ENCODE measurements around the gene CYP1A2.

CYP1A2 gene

DNA sequence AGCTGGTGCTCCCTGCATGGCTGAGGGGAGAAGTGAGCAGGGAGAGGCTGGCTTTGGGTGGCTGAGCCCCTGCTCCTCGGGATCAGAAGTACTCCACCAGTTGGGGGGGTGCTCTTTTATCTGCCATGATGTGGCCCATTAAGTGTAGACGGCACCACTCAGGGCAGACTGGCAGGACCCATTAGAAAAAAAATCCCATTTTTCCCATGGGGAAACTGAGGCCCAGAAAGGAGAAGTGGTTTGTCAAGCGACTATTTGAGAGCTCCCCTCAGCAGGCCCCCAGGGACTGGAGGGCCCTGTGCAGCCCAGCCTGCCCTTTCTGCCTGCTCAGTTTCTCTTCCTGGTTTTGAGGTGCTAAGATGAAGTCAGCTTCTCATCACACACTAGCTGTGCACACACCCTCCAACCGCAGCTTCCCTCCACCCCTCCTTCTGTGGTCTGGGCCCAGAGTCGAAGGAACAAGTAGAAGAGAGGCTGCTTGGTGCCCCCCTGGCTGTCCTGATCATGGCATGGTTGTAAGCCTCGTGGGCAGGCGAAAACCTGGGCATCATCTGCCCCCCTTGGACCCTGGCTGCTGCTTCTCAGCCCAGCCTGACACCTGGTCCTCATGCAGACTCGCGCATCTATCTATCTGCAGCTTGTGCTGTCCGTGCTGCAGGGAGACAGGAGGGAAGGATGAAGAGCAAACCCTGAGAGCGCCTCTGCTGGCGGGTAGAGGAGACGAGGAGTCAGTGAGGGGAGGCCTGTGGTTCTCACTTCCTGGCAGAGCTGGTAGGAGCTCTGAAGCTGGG, 38.8 kb downstream of the CYP1A2 start:
- no peak overlapping the region for H3K4me3 ChIP-seq (ENCODE audit: low read depth, low read length)
- TF ChIP-seq, protein P1, sequence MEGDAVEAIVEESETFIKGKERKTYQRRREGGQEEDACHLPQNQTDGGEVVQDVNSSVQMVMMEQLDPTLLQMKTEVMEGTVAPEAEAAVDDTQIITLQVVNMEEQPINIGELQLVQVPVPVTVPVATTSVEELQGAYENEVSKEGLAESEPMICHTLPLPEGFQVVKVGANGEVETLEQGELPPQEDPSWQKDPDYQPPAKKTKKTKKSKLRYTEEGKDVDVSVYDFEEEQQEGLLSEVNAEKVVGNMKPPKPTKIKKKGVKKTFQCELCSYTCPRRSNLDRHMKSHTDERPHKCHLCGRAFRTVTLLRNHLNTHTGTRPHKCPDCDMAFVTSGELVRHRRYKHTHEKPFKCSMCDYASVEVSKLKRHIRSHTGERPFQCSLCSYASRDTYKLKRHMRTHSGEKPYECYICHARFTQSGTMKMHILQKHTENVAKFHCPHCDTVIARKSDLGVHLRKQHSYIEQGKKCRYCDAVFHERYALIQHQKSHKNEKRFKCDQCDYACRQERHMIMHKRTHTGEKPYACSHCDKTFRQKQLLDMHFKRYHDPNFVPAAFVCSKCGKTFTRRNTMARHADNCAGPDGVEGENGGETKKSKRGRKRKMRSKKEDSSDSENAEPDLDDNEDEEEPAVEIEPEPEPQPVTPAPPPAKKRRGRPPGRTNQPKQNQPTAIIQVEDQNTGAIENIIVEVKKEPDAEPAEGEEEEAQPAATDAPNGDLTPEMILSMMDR (IDR thresholded peaks at IDR 0.05; ENCODE audit: low read depth, low read length) = peak; percentile 74

DNA sequence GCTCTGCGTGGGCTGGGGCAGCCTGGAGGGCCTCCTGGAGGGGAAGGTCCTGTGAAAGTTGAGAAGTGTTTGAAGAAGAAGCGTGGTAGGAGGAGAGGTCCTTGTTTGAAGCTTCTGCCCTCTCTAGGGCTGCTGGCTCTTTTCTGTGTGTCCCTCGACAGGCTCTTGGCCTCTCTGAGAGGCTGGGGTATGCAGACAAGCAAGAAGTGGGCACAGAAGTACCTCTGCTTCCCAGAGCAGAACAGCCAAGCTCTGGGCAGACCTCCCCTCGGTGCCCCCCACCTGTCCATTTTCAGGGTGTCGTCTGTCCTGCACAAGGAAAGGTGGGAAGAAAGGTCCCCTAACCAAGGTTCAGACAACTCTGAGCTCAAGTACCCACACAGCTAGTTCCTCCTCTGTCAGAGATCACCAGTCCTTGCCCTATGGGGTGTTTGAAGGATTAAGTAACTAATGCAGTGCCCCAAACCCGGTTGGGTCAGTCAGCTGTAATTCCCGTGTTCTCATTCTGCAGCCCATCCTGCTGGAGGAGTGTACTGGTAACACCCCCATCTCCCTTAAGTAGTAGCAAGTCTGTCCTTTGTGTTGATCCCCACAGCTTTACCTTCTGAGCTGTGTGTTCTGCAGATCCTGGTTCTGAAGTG, 39.5 kb downstream of the CYP1A2 start:
- TF ChIP-seq, protein P1 (IDR thresholded peaks at IDR 0.05; ENCODE audit: low read depth, low read length) = no peak
- H3K4me3 ChIP-seq (ENCODE audit: low read depth, low read length) = no peak overlapping the region

DNA sequence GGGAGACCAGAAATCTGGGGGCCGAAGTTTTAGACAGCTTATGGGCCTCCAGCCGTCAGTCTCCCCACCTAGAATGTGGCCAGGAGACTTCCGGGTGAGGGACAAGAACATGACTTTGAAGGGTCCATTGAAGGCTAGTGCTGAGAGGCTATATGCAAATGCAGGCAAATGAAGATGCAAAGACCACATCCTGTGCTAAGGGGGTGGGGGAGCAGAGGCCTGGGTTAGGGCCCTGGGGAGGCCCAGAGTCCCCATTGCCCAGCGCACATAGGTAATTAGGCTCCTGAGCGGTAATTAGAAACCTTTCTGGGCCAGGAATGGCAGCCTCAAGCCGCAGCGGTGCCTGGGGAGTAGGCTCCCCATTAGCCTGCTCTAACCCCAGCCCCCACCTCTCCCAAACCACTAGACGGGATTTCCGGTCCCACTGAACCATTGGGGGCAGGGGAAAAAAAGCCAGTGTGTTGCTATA, 40.1 kb downstream of the CYP1A2 start:
- TF ChIP-seq, protein P1 (IDR thresholded peaks at IDR 0.05; ENCODE audit: low read depth, low read length) = no peak
- H3K4me3 ChIP-seq (ENCODE audit: low read depth, low read length) = no peak overlapping the region

DNA sequence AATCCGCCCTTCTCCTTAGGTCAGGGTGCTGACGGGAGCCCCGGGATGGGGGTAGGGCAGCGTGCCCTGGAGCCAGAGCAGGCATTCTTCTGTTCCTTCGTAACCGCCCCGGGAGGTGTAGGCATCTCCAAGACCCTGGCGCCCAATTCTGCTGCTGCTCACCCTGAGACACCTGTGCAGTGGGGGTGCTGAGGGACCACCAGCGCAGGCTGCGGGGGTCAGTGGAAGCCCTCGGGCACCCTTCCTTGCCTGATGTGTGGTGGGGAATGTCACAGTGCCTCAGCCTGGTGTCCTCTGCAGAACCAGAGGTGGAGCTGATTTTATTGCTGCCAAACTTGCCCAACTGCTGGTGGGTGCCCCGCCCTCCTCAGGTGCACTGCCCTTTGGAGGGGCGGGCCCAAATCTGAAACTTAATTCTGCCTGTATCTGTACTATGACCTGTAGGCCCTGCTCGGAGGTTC, 40.6 kb downstream of the CYP1A2 start:
- TF ChIP-seq, protein P1 (IDR thresholded peaks at IDR 0.05; ENCODE audit: low read depth, low read length) = no peak
- H3K4me3 ChIP-seq (ENCODE audit: low read depth, low read length) = no peak overlapping the region

DNA sequence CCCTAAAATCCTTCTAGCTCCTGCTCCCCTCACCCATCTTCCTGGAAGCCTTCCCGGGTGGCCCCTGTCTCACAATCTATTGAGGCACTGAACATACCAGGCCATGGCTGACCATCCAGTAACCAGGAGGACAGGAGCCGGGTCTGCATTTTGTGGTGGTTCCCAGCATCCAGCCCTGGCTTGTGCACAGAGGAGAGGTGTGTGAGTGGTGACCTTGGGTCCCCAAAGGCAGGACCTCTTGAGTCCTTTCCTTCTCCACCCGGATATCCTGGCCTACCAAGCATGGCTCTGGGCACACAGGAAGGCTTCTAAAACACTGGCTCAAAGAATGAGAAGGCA, 41.1 kb downstream of the CYP1A2 start:
- TF ChIP-seq, protein P1 (IDR thresholded peaks at IDR 0.05; ENCODE audit: low read depth, low read length) = no peak
- no peak overlapping the region for H3K4me3 ChIP-seq (ENCODE audit: low read depth, low read length)

DNA sequence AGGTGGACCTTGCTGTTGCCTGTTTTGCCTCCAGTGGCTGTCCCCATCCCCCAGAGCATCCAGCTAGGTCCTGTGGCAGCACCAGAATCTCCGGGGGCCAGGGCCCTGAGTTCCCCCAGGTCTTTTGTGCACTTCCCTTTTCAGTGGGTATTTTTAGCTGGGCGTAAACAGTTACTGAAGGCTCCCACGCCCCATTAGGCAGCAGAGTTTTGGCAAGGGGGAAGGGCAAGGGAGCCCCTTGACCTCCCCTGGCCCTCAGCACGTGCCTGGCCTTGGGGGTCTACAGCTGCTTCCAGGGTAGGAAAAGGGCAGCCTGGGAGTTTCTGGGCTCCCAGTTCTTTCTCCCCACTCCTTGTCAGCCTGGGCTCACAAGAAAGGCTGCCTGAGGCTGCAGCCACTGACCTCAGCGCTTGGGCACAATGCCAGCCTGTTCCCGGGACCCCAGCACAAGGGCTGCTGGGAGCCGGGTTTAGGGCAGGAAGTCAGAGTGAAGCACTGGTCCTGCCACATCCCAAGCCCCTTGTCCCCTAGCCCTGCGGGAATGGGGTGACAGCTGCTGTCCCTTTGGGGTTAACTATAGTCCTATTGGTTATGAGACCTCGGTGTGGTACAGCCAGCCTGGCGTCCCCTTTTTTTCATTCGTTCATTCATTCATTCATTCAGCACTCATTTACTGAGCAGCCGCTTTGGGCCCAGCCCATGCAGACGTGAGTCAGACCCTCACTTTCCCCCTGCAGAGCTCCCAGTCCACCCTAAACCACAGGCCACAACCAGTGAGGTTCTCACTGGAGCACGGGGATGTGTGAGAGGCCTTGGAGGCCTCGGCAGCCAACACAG, 41.7 kb downstream of the CYP1A2 start:
- no peak overlapping the region for H3K4me3 ChIP-seq (ENCODE audit: low read depth, low read length)

More for the DNA sequence above, 41.7 kb downstream of the CYP1A2 start:
- TF ChIP-seq, protein P1 (IDR thresholded peaks at IDR 0.05; ENCODE audit: low read depth, low read length) = no peak
